Ishikawa (cell line): ENCODE data around the gene BRAP.

Experiments
- CEBPB ChIP-seq: IDR thresholded peaks from 2 replicates; pipeline ENCODE4 v1.6.1; 2012
- CREB1 ChIP-seq: IDR thresholded peaks from 2 replicates; pipeline ENCODE4 v1.6.1; 2012; ENCODE audit warnings: low read depth
- EGR1 ChIP-seq: IDR thresholded peaks from 2 replicates; pipeline ENCODE4 v1.6.1; 2012
- EP300 ChIP-seq: IDR thresholded peaks from 2 replicates; pipeline ENCODE4 v1.6.1; 2012; ENCODE audit warnings: borderline replicate concordance
- FOXM1 ChIP-seq: IDR thresholded peaks from 2 replicates; pipeline ENCODE4 v1.6.1; 2012; ENCODE audit warnings: low read depth, borderline replicate concordance
- NFIC ChIP-seq: IDR thresholded peaks from 2 replicates; pipeline ENCODE4 v1.6.1; 2012
- RAD21 ChIP-seq: IDR thresholded peaks from 2 replicates; pipeline ENCODE4 v1.6.1; 2012; ENCODE audit warnings: low read depth
- TAF1 ChIP-seq: IDR thresholded peaks from 2 replicates; pipeline ENCODE4 v1.6.1; 2012; ENCODE audit warnings: low read depth, mild to moderate bottlenecking
- TCF12 ChIP-seq: IDR thresholded peaks from 2 replicates; pipeline ENCODE4 v1.6.1; 2012; ENCODE audit warnings: low read depth
- TEAD4 ChIP-seq: IDR thresholded peaks from 2 replicates; pipeline ENCODE4 v1.6.1; 2012
- USF1 ChIP-seq: IDR thresholded peaks from 2 replicates; pipeline ENCODE4 v1.6.1; 2012
- YY1 ChIP-seq: IDR thresholded peaks from 2 replicates; pipeline ENCODE4 v1.6.1; 2012; ENCODE audit warnings: low read depth
- ZBTB7A ChIP-seq: IDR thresholded peaks from 2 replicates; pipeline ENCODE4 v1.6.1; 2012; ENCODE audit warnings: low read depth
- TF ChIP-seq, protein P1 (sequence below): IDR thresholded peaks from 2 replicates; pipeline ENCODE4 v1.6.1; 2012
- TF ChIP-seq, protein P2 (sequence below): IDR thresholded peaks from 2 replicates; pipeline ENCODE4 v1.6.1; 2012; ENCODE audit warnings: low read depth, mild to moderate bottlenecking

The BRAP gene

GRCh38 chr12:111699962-111700361, 14.2 kb upstream of the BRAP start:
- TF ChIP-seq USF1 (no peak), RAD21 (no peak), EP300 (no peak), ZBTB7A (no peak), TAF1 (no peak), CREB1 (no peak), YY1 (no peak), NFIC (no peak), CEBPB (no peak), TCF12 (no peak), FOXM1 (no peak), TEAD4 (no peak), EGR1 (no peak)
- TF ChIP-seq, protein P1, sequence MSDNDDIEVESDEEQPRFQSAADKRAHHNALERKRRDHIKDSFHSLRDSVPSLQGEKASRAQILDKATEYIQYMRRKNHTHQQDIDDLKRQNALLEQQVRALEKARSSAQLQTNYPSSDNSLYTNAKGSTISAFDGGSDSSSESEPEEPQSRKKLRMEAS, result no peak
- TF ChIP-seq, protein P2, sequence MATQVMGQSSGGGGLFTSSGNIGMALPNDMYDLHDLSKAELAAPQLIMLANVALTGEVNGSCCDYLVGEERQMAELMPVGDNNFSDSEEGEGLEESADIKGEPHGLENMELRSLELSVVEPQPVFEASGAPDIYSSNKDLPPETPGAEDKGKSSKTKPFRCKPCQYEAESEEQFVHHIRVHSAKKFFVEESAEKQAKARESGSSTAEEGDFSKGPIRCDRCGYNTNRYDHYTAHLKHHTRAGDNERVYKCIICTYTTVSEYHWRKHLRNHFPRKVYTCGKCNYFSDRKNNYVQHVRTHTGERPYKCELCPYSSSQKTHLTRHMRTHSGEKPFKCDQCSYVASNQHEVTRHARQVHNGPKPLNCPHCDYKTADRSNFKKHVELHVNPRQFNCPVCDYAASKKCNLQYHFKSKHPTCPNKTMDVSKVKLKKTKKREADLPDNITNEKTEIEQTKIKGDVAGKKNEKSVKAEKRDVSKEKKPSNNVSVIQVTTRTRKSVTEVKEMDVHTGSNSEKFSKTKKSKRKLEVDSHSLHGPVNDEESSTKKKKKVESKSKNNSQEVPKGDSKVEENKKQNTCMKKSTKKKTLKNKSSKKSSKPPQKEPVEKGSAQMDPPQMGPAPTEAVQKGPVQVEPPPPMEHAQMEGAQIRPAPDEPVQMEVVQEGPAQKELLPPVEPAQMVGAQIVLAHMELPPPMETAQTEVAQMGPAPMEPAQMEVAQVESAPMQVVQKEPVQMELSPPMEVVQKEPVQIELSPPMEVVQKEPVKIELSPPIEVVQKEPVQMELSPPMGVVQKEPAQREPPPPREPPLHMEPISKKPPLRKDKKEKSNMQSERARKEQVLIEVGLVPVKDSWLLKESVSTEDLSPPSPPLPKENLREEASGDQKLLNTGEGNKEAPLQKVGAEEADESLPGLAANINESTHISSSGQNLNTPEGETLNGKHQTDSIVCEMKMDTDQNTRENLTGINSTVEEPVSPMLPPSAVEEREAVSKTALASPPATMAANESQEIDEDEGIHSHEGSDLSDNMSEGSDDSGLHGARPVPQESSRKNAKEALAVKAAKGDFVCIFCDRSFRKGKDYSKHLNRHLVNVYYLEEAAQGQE, result no peak

GRCh38 chr12:111693818-111694217, 8.1 kb upstream of the BRAP start:
- TF ChIP-seq, protein P1, result no peak
- TF ChIP-seq TEAD4 (no peak), NFIC (no peak), FOXM1 (no peak)

DNA sequence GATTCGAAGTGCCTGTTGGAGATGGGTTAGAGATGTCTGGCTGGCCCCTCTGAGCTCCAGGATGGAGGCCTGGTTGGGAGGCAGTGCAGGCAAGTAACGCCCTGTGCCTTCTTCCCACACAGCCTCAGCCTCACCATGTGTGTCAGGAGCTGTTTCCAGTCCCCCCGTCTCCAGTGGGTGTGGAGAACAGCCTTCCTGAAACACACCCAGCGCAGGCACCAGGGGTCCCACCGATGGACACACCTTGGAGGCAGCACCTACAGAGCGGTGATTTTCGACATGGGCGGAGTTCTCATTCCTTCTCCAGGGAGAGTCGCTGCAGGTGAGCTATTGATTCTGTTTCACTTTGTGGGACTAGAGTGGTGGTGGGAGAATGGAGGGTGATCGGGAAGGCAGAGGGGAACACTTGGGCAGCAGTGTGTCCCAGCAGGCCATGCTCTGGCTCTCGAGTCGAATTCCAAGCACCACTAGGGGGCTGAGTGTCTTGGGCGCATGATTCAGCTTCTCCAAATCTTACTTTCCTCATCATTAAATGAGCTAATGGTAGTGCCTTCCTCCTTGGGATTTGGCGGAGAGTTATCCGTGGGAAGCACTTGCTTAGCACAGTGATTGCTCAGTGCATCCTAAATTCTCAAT, 6.9 kb upstream of the BRAP start:
- no peak for TF ChIP-seq USF1
- TF ChIP-seq, protein P1, result no peak
- TF ChIP-seq NFIC, result no peak
- TF ChIP-seq TCF12, result no peak

DNA sequence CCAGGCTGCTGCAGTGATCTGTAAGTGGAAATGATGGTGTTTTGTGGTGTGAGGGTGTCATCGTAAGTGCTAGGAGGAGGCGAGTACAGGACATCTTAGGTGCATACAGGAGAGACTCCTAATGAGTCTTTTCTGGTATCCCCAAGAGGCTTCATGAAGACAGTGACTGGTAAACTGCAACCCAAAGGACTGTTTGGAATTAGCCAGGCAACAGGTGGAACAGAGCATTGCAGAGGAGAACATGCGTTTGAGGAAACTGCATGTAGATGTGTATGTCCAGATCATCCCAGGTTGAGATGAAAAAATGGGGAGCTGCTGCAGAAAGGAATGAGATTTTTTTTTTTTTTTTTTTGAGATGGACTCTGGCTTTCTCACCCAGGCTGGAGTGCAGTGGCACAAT, 5.5 kb upstream of the BRAP start:
- TF ChIP-seq EGR1 (no peak), FOXM1 (no peak), CEBPB (no peak), TEAD4 (no peak), USF1 (no peak), TCF12 (no peak)
- TF ChIP-seq, protein P2, result no peak

- TF ChIP-seq CREB1, result no peak
- TF ChIP-seq NFIC, result no peak
- TF ChIP-seq FOXM1, result no peak
- TF ChIP-seq ZBTB7A, result no peak
- TF ChIP-seq USF1, result no peak
- TF ChIP-seq, protein P2, result no peak
- TF ChIP-seq TEAD4, result no peak
- no peak for TF ChIP-seq EP300
- TF ChIP-seq TCF12, result no peak
- no peak for TF ChIP-seq TAF1
- TF ChIP-seq RAD21, result no peak
- TF ChIP-seq YY1, result no peak
- TF ChIP-seq EGR1, result no peak
- no peak for TF ChIP-seq CEBPB
- TF ChIP-seq, protein P1, result no peak
Measured at GRCh38 chr12:111687952-111688351, 2.2 kb upstream of the BRAP start.
